H1 (cell line): ENCODE results near the gene VDR. TPM values are rescaled to one million over a fixed set of nuclear protein-coding genes. Genes with fewer than 3 reads are reported as not detected.

Experiments used
- CTCF ChIA-PET: fragments of 300-600 bp; sonication (Branson Sonifier 250); formaldehyde crosslinking; loops from one replicate; lab custom pipeline; 2021; ENCODE audit not compliant: partially characterized antibody; lab: Charles Lee
- POLR2A ChIA-PET: fragments of 300-600 bp; sonication (Branson Sonifier 250); formaldehyde crosslinking; loops from one replicate; lab custom pipeline; 2021; ENCODE audit warnings: inconsistent platforms; ENCODE audit not compliant: partially characterized antibody; lab: Charles Lee
- DNase-seq, 2 experiments: peaks; one replicate each; pipeline versions ENCODE4 v3.0.0 to v3.0.0-alpha.2; 2010 to 2022; ENCODE audit warnings: low spot score in 2 of 2, low read depth in 1 of 2, mixed read lengths in 1 of 2
- FAIRE-seq: peaks from 2 replicates; lab custom pipeline; 2011; peaks lifted over from hg19 to GRCh38; lab: Jason Lieb, UNC
- H2AFZ ChIP-seq: 2 replicates; pipeline ENCODE4 v1.8.1; 2012; ENCODE audit warnings: low read length, inconsistent platforms
- H2AK5ac ChIP-seq: 2 replicates; pipeline ENCODE4 v1.6.1; 2013; ENCODE audit warnings: low read depth, low read length
- H2BK120ac ChIP-seq: replicated peaks from 2 replicates; pipeline ENCODE3; 2013; ENCODE audit warnings: low read depth, low read length, inconsistent platforms
- H2BK12ac ChIP-seq: 2 replicates; pipeline ENCODE4 v1.6.1; 2013; ENCODE audit warnings: low read depth, low read length
- H2BK15ac ChIP-seq: 2 replicates; pipeline ENCODE4 v1.6.1; 2013; ENCODE audit warnings: low read length
- H2BK20ac ChIP-seq: 2 replicates; pipeline ENCODE4 v1.6.1; 2013; ENCODE audit warnings: low read length
- H2BK5ac ChIP-seq: 2 replicates; pipeline ENCODE4 v1.6.1; 2013; ENCODE audit warnings: low read depth, low read length
- H3K14ac ChIP-seq: 2 replicates; pipeline ENCODE4 v1.6.1; 2013; ENCODE audit warnings: inconsistent platforms; ENCODE audit not compliant: insufficient read length
- H3K18ac ChIP-seq: 2 replicates; pipeline ENCODE4 v1.6.1; 2013; ENCODE audit warnings: low read length; ENCODE audit errors: extremely low read depth
- H3K23ac ChIP-seq: 2 replicates; pipeline ENCODE4 v1.6.1; 2013; ENCODE audit warnings: inconsistent platforms; ENCODE audit not compliant: insufficient read length
- H3K23me2 ChIP-seq: 2 replicates; pipeline ENCODE4 v1.6.1; 2013; ENCODE audit warnings: low read depth, low read length
- H3K27ac ChIP-seq: 2 replicates; pipeline ENCODE4 v1.6.1; 2011; ENCODE audit warnings: low read depth, low read length, inconsistent platforms
- H3K27me3 ChIP-seq, 4 experiments: replicated peaks in 1 of 4; 1 replicate in 1 of 4; 2 replicates in 3 of 4; pipeline versions ENCODE4 v1.6.1 to v1.8.1; 2011 to 2013; ENCODE audit warnings: low read length in 3 of 4, mild to moderate bottlenecking in 3 of 4, inconsistent platforms in 2 of 4, mixed read lengths in 2 of 4, moderate library complexity in 1 of 4; ENCODE audit not compliant: control insufficient read depth in 3 of 4, insufficient read depth in 3 of 4; ENCODE audit errors: extremely low read depth in 1 of 4
- H3K36me3 ChIP-seq, 4 experiments: 2 replicates each; pipeline versions ENCODE4 v1.6.1 to v1.8.1; 2011 to 2013; ENCODE audit warnings: mild to moderate bottlenecking in 4 of 4, low read length in 3 of 4, moderate library complexity in 2 of 4, control low read depth in 1 of 4, inconsistent platforms in 1 of 4; ENCODE audit not compliant: insufficient read depth in 4 of 4, control insufficient read depth in 2 of 4
- H3K4ac ChIP-seq: replicated peaks from 2 replicates; pipeline ENCODE3; 2013; ENCODE audit warnings: low read length, low read depth, mixed read lengths, inconsistent platforms; ENCODE audit not compliant: insufficient read length
- H3K4me1 ChIP-seq, 4 experiments: replicated peaks in 1 of 4; 1 replicate in 1 of 4; 2 replicates in 3 of 4; pipeline versions ENCODE4 v1.6.1 to v1.8.1; 2011 to 2013; ENCODE audit warnings: low read length in 3 of 4, inconsistent platforms in 2 of 4, mixed read lengths in 1 of 4; ENCODE audit not compliant: insufficient read depth in 4 of 4, control insufficient read depth in 3 of 4
- H3K4me2 ChIP-seq, 2 experiments: 2 replicates each; pipeline versions ENCODE4 v1.6.1 to v1.8.1; 2011 to 2013; ENCODE audit warnings: low read depth in 2 of 2, low read length in 2 of 2, control low read depth in 1 of 2, inconsistent platforms in 1 of 2, mild to moderate bottlenecking in 1 of 2; ENCODE audit not compliant: insufficient read depth in 1 of 2
- H3K4me3 ChIP-seq, 4 experiments: fragments of 200-600, 300-600 bp in 1 of 4; sonication (generic), shearing (Covaris generic), sonication (Bioruptor Twin) in 1 of 4; 2 replicates each; pipeline versions ENCODE4 v1.5.1 to v1.8.1; 2011 to 2016; ENCODE audit warnings: low read length in 4 of 4, low read depth in 3 of 4, control low read depth in 2 of 4, inconsistent platforms in 2 of 4, mild to moderate bottlenecking in 2 of 4, mixed read lengths in 1 of 4, moderate library complexity in 1 of 4; ENCODE audit not compliant: insufficient read depth in 2 of 4; ENCODE audit errors: extremely low read depth in 1 of 4
- H3K56ac ChIP-seq: replicated peaks from 2 replicates; pipeline ENCODE3; 2013; ENCODE audit warnings: low read depth, mild to moderate bottlenecking, mixed read lengths, low read length, inconsistent platforms; ENCODE audit not compliant: insufficient read length
- H3K79me1 ChIP-seq: 2 replicates; pipeline ENCODE4 v1.6.1; 2013; ENCODE audit warnings: low read depth, low read length, control low read depth
- H3K79me2 ChIP-seq, 2 experiments: 2 replicates each; pipeline versions ENCODE4 v1.6.1 to v1.8.1; 2012 to 2013; ENCODE audit warnings: low read length in 2 of 2, mild to moderate bottlenecking in 2 of 2, inconsistent platforms in 1 of 2; ENCODE audit not compliant: insufficient read depth in 2 of 2, control insufficient read depth in 1 of 2
- H3K9ac ChIP-seq, 4 experiments: replicated peaks in 1 of 4; 1 replicate in 1 of 4; 2 replicates in 3 of 4; pipeline versions ENCODE4 v1.6.1 to v1.8.1; 2011 to 2013; ENCODE audit warnings: low read depth in 3 of 4, low read length in 3 of 4, control low read depth in 2 of 4, mild to moderate bottlenecking in 2 of 4, moderate library complexity in 2 of 4, inconsistent platforms in 1 of 4; ENCODE audit errors: extremely low read depth in 1 of 4
- H3K9me3 ChIP-seq, 2 experiments: 2 replicates each; pipeline versions ENCODE4 v1.6.1 to v1.8.1; 2012 to 2013; ENCODE audit warnings: mild to moderate bottlenecking in 2 of 2, moderate library complexity in 2 of 2, control low read depth in 1 of 2, inconsistent platforms in 1 of 2, low read depth in 1 of 2, low read length in 1 of 2, mixed read lengths in 1 of 2; ENCODE audit not compliant: insufficient read depth in 2 of 2
- H4K20me1 ChIP-seq, 2 experiments: replicated peaks in 1 of 2; 2 replicates each; pipeline versions ENCODE3 to v1.8.1; 2011 to 2013; ENCODE audit warnings: inconsistent platforms in 2 of 2, low read length in 2 of 2, mild to moderate bottlenecking in 1 of 2; ENCODE audit not compliant: insufficient read depth in 2 of 2, control insufficient read depth in 1 of 2
- H4K5ac ChIP-seq: 2 replicates; pipeline ENCODE4 v1.6.1; 2013; ENCODE audit warnings: low read length, low read depth, mixed read lengths, inconsistent platforms; ENCODE audit not compliant: insufficient read length
- H4K8ac ChIP-seq: 2 replicates; pipeline ENCODE4 v1.8.0; 2013; ENCODE audit warnings: mild to moderate bottlenecking, moderate library complexity, low read length, inconsistent platforms; ENCODE audit not compliant: insufficient read depth; ENCODE audit errors: extremely low read depth
- H4K91ac ChIP-seq: replicated peaks from 2 replicates; pipeline ENCODE3; 2013; ENCODE audit warnings: low read length, mixed read lengths, inconsistent platforms; ENCODE audit not compliant: insufficient read length
- ASH2L ChIP-seq: fragments of 200-600, 300-600 bp; sonication (generic); IDR thresholded peaks from one replicate; pipeline ENCODE4 v1.7.1; 2017; ENCODE audit warnings: low read length
- ATF3 ChIP-seq: IDR thresholded peaks from 2 replicates; pipeline ENCODE4 v1.6.1; 2011; ENCODE audit warnings: low read depth, mild to moderate bottlenecking, low read length; ENCODE audit not compliant: insufficient read depth
- EGR1 ChIP-seq: IDR thresholded peaks from 2 replicates; pipeline ENCODE4 v1.6.1; 2011; ENCODE audit warnings: low read depth, low read length, borderline replicate concordance
- EZH2 ChIP-seq: fragments of 200-600 bp; sonication (generic); IDR thresholded peaks from 2 replicates; pipeline ENCODE4 v1.7.1; 2012; ENCODE audit warnings: low read depth, mild to moderate bottlenecking, moderate library complexity, low read length, inconsistent platforms; ENCODE audit not compliant: severe bottlenecking
- KDM4A ChIP-seq: IDR thresholded peaks from one replicate; pipeline ENCODE4 v1.7.1; 2012; ENCODE audit warnings: low read depth, mild to moderate bottlenecking, moderate library complexity, low read length, inconsistent platforms; ENCODE audit not compliant: severe bottlenecking
- RBBP5 ChIP-seq: IDR thresholded peaks from 2 replicates; pipeline ENCODE4 v1.7.1; 2012; ENCODE audit warnings: low read depth, mild to moderate bottlenecking, inconsistent platforms, low read length, moderate library complexity, borderline replicate concordance
- SIRT6 ChIP-seq: IDR thresholded peaks from one replicate; pipeline ENCODE4 v1.7.1; 2012; ENCODE audit warnings: low read length, inconsistent platforms
- SP1 ChIP-seq: IDR thresholded peaks from 2 replicates; pipeline ENCODE4 v1.6.1; 2011; ENCODE audit warnings: low read depth, low read length
- SP4 ChIP-seq: IDR thresholded peaks from 2 replicates; pipeline ENCODE4 v1.6.1; 2012; ENCODE audit warnings: low read length, inconsistent platforms
- SRF ChIP-seq: IDR thresholded peaks from 2 replicates; pipeline ENCODE4 v1.6.1; 2011; ENCODE audit warnings: mild to moderate bottlenecking, low read depth, low read length, moderate library complexity
- SUZ12 ChIP-seq: fragments of 200-600 bp; sonication (generic); IDR thresholded peaks from 2 replicates; pipeline ENCODE4 v1.6.1; 2012; ENCODE audit warnings: mild to moderate bottlenecking, inconsistent platforms, low read length, moderate library complexity, mixed read lengths
- TCF12 ChIP-seq: IDR thresholded peaks from 2 replicates; pipeline ENCODE4 v1.6.1; 2011; ENCODE audit warnings: low read depth, mild to moderate bottlenecking, low read length
- WGBS, 2 experiments: shearing (Covaris generic) in 1 of 2; methylation state at CpG; one replicate each; pipeline versions ENCODE4 v1.1.6 to v1.1.7; 2013 to 2015; ENCODE audit warnings: low lambda C conversion rate in 2 of 2, mixed read lengths in 2 of 2, inconsistent platforms in 1 of 2, low coverage in 1 of 2, missing lambda C conversion rate in 1 of 2; ENCODE audit not compliant: insufficient replicate concordance in 2 of 2, insufficient coverage in 1 of 2, insufficient read length in 1 of 2; ENCODE audit errors: extremely low coverage in 1 of 2, missing lambda C conversion rate in 1 of 2; 5-methylcytosine and 5-hydroxymethylcytosine counted together
- polyA plus RNA-seq, 7 experiments: library from polyadenylated mRNA; depleted of rRNA in 3 of 7; stranded (reverse) in 5 of 7; unstranded in 2 of 7; fragments of >200 nt in 5 of 7; fragments of 200-250 nt in 2 of 7; gene quantifications; 1 replicate in 5 of 7; 2 replicates in 1 of 7; 4 replicates in 1 of 7; pipeline versions ENCODE4 v1.2.1 to v1.2.3, GENCODE V29; 2011 to 2013; ENCODE audit warnings: missing spikeins in 2 of 7, mixed read lengths in 2 of 7
- total RNA-seq: library from RNA; stranded (reverse); fragmentation: NEBNext Ultra II Directional; extraction: Animal tissue kit (Norgen Biotek cat#: 25700); gene quantifications from 2 replicates; pipeline ENCODE4 v1.2.1, GENCODE V29; 2021

Gene VDR
- total and polyA plus RNA-seq, 2 of the 8 experiments (the other 6 are each of a cell fraction or from before 2014, with no cell fraction given): 0.44 to 0.65 TPM

GRCh38 chr12:47835006-47835830 lies 69.6 kb downstream of the VDR start:
- Histone ChIP-seq H4K20me1 (no peaks in the 10 kb centered on the region), H3K4me2 (peak overlapping the region in 1 of 2 experiments; percentile 7; a peak in 1 of 4 replicates), H2BK20ac (no peak overlapping the region), H3K4me3 (no peak overlapping the region), H3K79me1 (no peaks in the 10 kb centered on the region), H2BK12ac (peak overlapping the region; percentile 60; the same call in 1 of the 2 replicates), H3K4me1 (peaks cover 0 to 6% (median under 1%) of the 10 kb centered on the region in 4 experiments; a peak in 3 of 7 replicates), H3K4ac (no peak overlapping the region), H2AK5ac (no peak overlapping the region), H3K27ac (no peak overlapping the region), H3K23me2 (no peaks in the 10 kb centered on the region; the same call in 1 of the 2 replicates), H2BK120ac (no peak overlapping the region), H2BK15ac (no peak overlapping the region), H3K9ac (no peak overlapping the region), H2BK5ac (no peak overlapping the region), H3K9me3 (no peaks in the 10 kb centered on the region), H3K14ac (no peak overlapping the region), H4K8ac (no peak overlapping the region), H3K56ac (no peak overlapping the region), H2AFZ (no peak overlapping the region), H3K79me2 (no peaks in the 10 kb centered on the region), H3K18ac (no peak overlapping the region; the same call in 1 of the 2 replicates), H3K23ac (no peak overlapping the region), H4K91ac (no peak overlapping the region), H4K5ac (no peak overlapping the region), H3K27me3 (no peaks in the 10 kb centered on the region), H3K36me3 (no peaks in the 10 kb centered on the region)
- CTCF ChIA-PET: interaction anchor here (1.0 to 30.5 kb wide), 16 partner anchors 6 to 123 kb away, joined by 3 to 2001 read pairs (median 6); partner anchors contain the start of genes HDAC7 and SLC48A1
- POLR2A ChIA-PET: interaction anchor here (1.9 to 28.4 kb wide), 3 partner anchors 7 to 27 kb away, joined by 10 to 480 read pairs (median 16); partner anchors contain the start of gene HDAC7
- FAIRE-seq (no peak), DNase-seq (no peak)
- WGBS, 2 experiments: 87% methylated on average over 12 of the region's 12 CpGs; no CpG with 5 or more reads in 1 of the 2 experiments
- TF ChIP-seq ASH2L: no peak
- no peak for TF ChIP-seq TCF12
- no peak for TF ChIP-seq RBBP5
- TF ChIP-seq SP4: no peak
- TF ChIP-seq SUZ12: no peak
- TF ChIP-seq SRF: no peak
- no peak for TF ChIP-seq ATF3
- TF ChIP-seq SP1: no peak
- no peak for TF ChIP-seq KDM4A
- TF ChIP-seq EZH2: no peak
- no peak for TF ChIP-seq EGR1
- no peak for TF ChIP-seq SIRT6
